HCT116 (cell line): Measurements from ENCODE around the gene FASLG.

Experiments
- JUND ChIP-seq: IDR thresholded peaks from 2 replicates; pipeline ENCODE4 v1.6.1; 2012
- RAD21 ChIP-seq: IDR thresholded peaks from 2 replicates; pipeline ENCODE4 v1.6.1; 2012; ENCODE audit warnings: low read depth, mild to moderate bottlenecking
- TF ChIP-seq, protein P1 (sequence below), 3 experiments: fragments of 200-600 bp in 1 of 3; sonication (generic) in 1 of 3; IDR thresholded peaks in 2 of 3; conservative IDR thresholded peaks in 1 of 3; 2 replicates each; pipeline ENCODE4 v1.5.1; 2012 to 2017; ENCODE audit warnings: low read depth in 2 of 3, low read length in 2 of 3, antibody characterized with exemption in 1 of 3, borderline replicate concordance in 1 of 3, control low read depth in 1 of 3, mild to moderate bottlenecking in 1 of 3, mixed read lengths in 1 of 3, mixed run types in 1 of 3, moderate library complexity in 1 of 3; ENCODE audit not compliant: insufficient read depth in 1 of 3
- TF ChIP-seq, protein P2 (sequence below): IDR thresholded peaks from 2 replicates; pipeline ENCODE4 v1.6.1; 2012; ENCODE audit warnings: low read depth

DNA sequence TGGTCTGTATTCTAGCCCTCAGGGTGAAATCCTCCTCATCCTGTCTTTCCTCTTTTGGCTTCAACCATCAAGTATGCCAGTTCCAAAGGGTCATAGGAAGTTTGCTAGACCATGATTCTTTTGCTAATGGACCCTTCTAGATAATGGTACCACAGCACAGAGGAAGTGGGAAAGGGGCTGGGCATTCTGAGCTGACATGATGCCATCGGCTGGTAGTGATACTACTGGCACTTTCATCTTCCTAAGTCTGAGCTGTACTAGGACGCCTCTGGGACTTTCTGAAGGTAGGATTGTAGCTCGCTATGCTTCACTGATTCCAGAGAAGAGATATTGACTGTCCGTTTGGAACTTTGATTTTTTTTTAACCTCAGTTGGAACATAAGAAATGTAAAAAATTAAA, 11.4 kb downstream of the FASLG start:
- TF ChIP-seq JUND, result no peak
- TF ChIP-seq RAD21, result no peak
- TF ChIP-seq, protein P1, sequence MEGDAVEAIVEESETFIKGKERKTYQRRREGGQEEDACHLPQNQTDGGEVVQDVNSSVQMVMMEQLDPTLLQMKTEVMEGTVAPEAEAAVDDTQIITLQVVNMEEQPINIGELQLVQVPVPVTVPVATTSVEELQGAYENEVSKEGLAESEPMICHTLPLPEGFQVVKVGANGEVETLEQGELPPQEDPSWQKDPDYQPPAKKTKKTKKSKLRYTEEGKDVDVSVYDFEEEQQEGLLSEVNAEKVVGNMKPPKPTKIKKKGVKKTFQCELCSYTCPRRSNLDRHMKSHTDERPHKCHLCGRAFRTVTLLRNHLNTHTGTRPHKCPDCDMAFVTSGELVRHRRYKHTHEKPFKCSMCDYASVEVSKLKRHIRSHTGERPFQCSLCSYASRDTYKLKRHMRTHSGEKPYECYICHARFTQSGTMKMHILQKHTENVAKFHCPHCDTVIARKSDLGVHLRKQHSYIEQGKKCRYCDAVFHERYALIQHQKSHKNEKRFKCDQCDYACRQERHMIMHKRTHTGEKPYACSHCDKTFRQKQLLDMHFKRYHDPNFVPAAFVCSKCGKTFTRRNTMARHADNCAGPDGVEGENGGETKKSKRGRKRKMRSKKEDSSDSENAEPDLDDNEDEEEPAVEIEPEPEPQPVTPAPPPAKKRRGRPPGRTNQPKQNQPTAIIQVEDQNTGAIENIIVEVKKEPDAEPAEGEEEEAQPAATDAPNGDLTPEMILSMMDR (IDR thresholded peaks at IDR 0.05 in 2 of 3, conservative IDR thresholded peaks at IDR 0.05 in 1 of 3; ENCODE audit: borderline replicate concordance in 1 of 3, insufficient read depth in 1 of 3, low read depth in 2 of 3, low read length in 2 of 3), result no peak
- TF ChIP-seq, protein P2, sequence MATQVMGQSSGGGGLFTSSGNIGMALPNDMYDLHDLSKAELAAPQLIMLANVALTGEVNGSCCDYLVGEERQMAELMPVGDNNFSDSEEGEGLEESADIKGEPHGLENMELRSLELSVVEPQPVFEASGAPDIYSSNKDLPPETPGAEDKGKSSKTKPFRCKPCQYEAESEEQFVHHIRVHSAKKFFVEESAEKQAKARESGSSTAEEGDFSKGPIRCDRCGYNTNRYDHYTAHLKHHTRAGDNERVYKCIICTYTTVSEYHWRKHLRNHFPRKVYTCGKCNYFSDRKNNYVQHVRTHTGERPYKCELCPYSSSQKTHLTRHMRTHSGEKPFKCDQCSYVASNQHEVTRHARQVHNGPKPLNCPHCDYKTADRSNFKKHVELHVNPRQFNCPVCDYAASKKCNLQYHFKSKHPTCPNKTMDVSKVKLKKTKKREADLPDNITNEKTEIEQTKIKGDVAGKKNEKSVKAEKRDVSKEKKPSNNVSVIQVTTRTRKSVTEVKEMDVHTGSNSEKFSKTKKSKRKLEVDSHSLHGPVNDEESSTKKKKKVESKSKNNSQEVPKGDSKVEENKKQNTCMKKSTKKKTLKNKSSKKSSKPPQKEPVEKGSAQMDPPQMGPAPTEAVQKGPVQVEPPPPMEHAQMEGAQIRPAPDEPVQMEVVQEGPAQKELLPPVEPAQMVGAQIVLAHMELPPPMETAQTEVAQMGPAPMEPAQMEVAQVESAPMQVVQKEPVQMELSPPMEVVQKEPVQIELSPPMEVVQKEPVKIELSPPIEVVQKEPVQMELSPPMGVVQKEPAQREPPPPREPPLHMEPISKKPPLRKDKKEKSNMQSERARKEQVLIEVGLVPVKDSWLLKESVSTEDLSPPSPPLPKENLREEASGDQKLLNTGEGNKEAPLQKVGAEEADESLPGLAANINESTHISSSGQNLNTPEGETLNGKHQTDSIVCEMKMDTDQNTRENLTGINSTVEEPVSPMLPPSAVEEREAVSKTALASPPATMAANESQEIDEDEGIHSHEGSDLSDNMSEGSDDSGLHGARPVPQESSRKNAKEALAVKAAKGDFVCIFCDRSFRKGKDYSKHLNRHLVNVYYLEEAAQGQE, result no peak
